Uterus (tissue), 2 donors: Measurements from ENCODE around the gene DLGAP1.

ENCODE experiments used
- POLR2A ChIP-seq, 2 donors: fragments of 450-650 bp; IDR thresholded peaks; one replicate each; pipeline ENCODE4 v1.6.1; 2016; ENCODE audit warnings: antibody characterized with exemption in 2 of 2, mild to moderate bottlenecking in 1 of 2, moderate library complexity in 1 of 2
- TF ChIP-seq, protein P1 (sequence below), 4 experiments: fragments of 200-600 bp in 2 of 4; fragments of 450-650 bp in 2 of 4; sonication (generic) in 2 of 4; IDR thresholded peaks; one replicate each; pipeline ENCODE4 v1.5.1; 2016 to 2019; ENCODE audit warnings: antibody characterized with exemption in 4 of 4, mild to moderate bottlenecking in 2 of 4, moderate library complexity in 1 of 4

DNA sequence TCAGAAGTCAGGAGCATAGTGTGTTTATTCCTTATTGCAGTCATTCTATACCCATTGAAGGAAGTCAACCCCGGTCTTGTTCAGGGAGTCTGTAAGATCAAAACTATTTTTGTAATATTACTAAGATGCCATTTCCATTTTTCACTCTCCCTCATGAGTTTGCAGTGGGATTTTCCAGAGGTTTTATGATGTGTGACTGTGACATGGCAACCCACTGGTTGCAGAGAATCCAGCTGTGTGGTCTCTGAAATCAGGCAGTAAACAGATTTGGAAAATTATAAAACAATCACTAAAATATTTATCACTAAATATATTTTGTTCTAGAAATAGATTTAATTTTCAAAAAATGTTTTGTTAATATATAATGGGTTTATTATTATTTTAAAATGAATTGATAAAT is 38.1 kb downstream of the DLGAP1 start:
- TF ChIP-seq, protein P1, sequence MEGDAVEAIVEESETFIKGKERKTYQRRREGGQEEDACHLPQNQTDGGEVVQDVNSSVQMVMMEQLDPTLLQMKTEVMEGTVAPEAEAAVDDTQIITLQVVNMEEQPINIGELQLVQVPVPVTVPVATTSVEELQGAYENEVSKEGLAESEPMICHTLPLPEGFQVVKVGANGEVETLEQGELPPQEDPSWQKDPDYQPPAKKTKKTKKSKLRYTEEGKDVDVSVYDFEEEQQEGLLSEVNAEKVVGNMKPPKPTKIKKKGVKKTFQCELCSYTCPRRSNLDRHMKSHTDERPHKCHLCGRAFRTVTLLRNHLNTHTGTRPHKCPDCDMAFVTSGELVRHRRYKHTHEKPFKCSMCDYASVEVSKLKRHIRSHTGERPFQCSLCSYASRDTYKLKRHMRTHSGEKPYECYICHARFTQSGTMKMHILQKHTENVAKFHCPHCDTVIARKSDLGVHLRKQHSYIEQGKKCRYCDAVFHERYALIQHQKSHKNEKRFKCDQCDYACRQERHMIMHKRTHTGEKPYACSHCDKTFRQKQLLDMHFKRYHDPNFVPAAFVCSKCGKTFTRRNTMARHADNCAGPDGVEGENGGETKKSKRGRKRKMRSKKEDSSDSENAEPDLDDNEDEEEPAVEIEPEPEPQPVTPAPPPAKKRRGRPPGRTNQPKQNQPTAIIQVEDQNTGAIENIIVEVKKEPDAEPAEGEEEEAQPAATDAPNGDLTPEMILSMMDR (IDR thresholded peaks at IDR 0.05): no peak
- no peak for TF ChIP-seq POLR2A (IDR thresholded peaks at IDR 0.05)
